IgD-negative memory B cell (primary cell): Measurements from ENCODE around the gene G6PC1. TPM values are rescaled to one million over a fixed set of nuclear protein-coding genes. Genes with fewer than 3 reads are reported as not detected.
"Not testable (repeated sequence)": the region's sequence is repeated elsewhere in the genome, so short reads cannot be mapped to it uniquely, and the experiment has no call there.

Experiments
- H3K27ac Mint-ChIP-seq, 3 donors: one replicate each; pipeline ENCODE4 v1.8.0; 2020 to 2022; ENCODE audit warnings: mild to moderate bottlenecking in 3 of 3, mixed read lengths in 3 of 3, moderate library complexity in 1 of 3
- H3K27me3 Mint-ChIP-seq: one replicate; pipeline ENCODE4 v1.8.0; 2021; ENCODE audit warnings: mixed read lengths
- H3K36me3 Mint-ChIP-seq: one replicate; pipeline ENCODE4 v1.8.0; 2020; ENCODE audit warnings: mild to moderate bottlenecking, mixed read lengths
- H3K4me1 Mint-ChIP-seq, 3 donors: one replicate each; pipeline ENCODE4 v1.8.0; 2020 to 2022; ENCODE audit warnings: mixed read lengths in 3 of 3, mild to moderate bottlenecking in 1 of 3
- H3K4me3 Mint-ChIP-seq, 4 donors: one replicate each; pipeline ENCODE4 v1.8.0; 2020 to 2022; ENCODE audit warnings: mild to moderate bottlenecking in 4 of 4, mixed read lengths in 4 of 4, moderate library complexity in 3 of 4
- H3K9me3 Mint-ChIP-seq, 3 donors: one replicate each; pipeline ENCODE4 v1.8.0; 2020 to 2021; ENCODE audit warnings: mixed read lengths in 3 of 3, mild to moderate bottlenecking in 1 of 3
- polyA plus RNA-seq: library from polyadenylated mRNA; unstranded; fragments of 300-500 nt; fragmentation: Illumina TruSeq; gene quantifications from one replicate; pipeline ENCODE4 v1.2.3, GENCODE V29; 2021

G6PC1 gene
- polyA plus RNA-seq, 1 donor from 2014 or later: not detected

DNA sequence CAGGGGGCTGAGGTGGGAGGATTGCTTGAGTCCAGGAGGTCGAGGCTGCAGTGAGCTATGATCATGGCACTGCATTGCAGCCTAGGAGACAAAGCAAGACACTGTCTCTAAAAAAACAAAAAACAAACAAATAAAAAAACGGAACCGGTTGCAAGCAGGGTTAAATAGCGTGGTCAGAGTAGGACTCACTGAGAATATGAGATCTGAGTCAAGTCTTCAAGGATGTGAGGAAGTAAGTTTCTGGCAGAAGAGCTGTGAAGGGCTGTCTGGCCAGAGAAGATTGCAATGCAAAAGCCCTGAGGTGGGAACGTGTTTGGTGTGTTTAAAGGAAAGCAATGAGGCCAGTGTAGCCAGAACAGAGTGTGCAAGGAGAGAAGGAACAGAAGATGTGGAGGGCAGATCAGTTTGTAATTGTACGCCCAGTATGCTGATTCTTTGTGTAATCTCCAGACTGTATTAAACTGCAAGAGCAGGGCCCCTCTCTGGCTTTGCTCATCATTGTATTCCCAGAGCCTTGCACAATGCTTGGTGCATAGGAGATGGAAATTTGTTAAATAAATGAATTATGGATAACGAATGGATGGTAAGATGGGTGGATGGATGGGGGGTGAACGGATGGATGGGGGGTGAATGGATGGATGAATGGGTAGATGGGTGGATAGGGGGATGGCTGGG is 6.3 kb downstream of the G6PC1 start:
- Mint-ChIP-seq H3K36me3 (no peaks in the 10 kb centered on the region), H3K4me3 (no peak overlapping the region), H3K4me1 (peaks cover 4 to 12% (median 6%) of the 10 kb centered on the region in 3 donors), H3K27me3 (peaks cover 1% of the 10 kb centered on the region), H3K27ac (no peak overlapping the region), H3K9me3 (no peaks in the 10 kb centered on the region)

DNA sequence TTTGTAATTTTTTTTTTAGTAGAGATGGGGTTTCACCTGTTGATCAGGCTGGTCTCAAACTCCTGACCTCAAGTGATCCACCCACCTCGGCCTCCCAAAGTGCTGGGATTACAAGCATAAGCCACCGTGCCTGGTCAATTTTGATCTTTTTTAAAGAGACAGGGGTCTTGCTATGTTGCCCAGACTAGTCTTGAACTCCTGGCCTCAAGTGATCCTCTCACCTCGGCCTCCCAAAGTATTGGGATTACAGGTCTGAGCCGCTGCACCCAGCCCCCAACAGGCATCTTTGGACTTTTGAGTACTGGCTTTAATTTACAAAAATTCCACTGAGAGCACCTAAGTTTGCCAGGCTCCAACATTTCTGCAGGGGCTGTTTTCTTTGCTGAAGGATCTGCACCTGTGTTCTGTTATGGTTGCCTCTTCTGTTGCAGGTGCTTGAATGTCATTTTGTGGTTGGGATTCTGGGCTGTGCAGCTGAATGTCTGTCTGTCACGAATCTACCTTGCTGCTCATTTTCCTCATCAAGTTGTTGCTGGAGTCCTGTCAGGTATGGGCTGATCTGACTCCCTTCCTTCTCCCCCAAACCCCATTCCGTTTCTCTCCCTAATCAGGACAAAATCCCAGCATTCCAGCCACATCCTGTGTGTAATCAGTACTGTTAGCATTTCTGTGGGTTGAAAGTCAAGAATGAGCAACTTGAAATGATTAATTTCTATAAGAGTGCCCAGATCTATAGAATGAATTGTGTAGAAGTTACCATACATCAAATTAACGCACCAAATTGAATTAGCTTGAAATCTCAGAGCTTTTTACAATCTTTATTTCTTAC is 8.5 kb downstream of the G6PC1 start:
- Mint-ChIP-seq H3K27ac (no peak overlapping the region), H3K27me3 (no peaks in the 10 kb centered on the region), H3K9me3 (no peaks in the 10 kb centered on the region), H3K36me3 (no peaks in the 10 kb centered on the region), H3K4me3 (no peak overlapping the region), H3K4me1 (peaks cover 4 to 12% (median 6%) of the 10 kb centered on the region in 3 donors)

GRCh38 chr17:42913522-42913921 is 12.9 kb downstream of the G6PC1 start:
- Mint-ChIP-seq H3K36me3 (no peaks in the 10 kb centered on the region), H3K27ac (no peak overlapping the region), H3K4me1 (peaks cover 0 to 3% (median 3%) of the 10 kb centered on the region in 3 donors), H3K9me3 (no peaks in the 10 kb centered on the region), H3K4me3 (no peak overlapping the region), H3K27me3 (no peaks in the 10 kb centered on the region)

- Mint-ChIP-seq H3K27me3 (no peaks in the 10 kb centered on the region), H3K4me3 (no peak overlapping the region), H3K36me3 (no peaks in the 10 kb centered on the region), H3K27ac (no peak overlapping the region), H3K4me1 (peaks cover 0 to 3% (median 3%) of the 10 kb centered on the region in 3 donors), H3K9me3 (no peaks in the 10 kb centered on the region)
Measured at GRCh38 chr17:42913981-42914617, 13.5 kb downstream of the G6PC1 start.

- H3K4me1 Mint-ChIP-seq, H3K27me3 Mint-ChIP-seq, H3K27ac Mint-ChIP-seq, H3K9me3 Mint-ChIP-seq, H3K4me3 Mint-ChIP-seq, H3K36me3 Mint-ChIP-seq: not testable (repeated sequence)
Measured at GRCh38 chr17:42915288-42915687, 14.7 kb downstream of the G6PC1 start.

GRCh38 chr17:42916388-42917235 is 16.0 kb downstream of the G6PC1 start:
- not testable (repeated sequence) for H3K27me3 Mint-ChIP-seq, H3K4me3 Mint-ChIP-seq, H3K27ac Mint-ChIP-seq, H3K9me3 Mint-ChIP-seq, H3K4me1 Mint-ChIP-seq, H3K36me3 Mint-ChIP-seq

GRCh38 chr17:42917236-42917603 is 16.6 kb downstream of the G6PC1 start:
- H3K27ac Mint-ChIP-seq: no peak overlapping the region
- H3K4me1 Mint-ChIP-seq: no peaks in the 10 kb centered on the region
- H3K36me3 Mint-ChIP-seq: peaks cover 5% of the 10 kb centered on the region
- H3K4me3 Mint-ChIP-seq: no peak overlapping the region
- H3K9me3 Mint-ChIP-seq: no peaks in the 10 kb centered on the region
- H3K27me3 Mint-ChIP-seq: peaks cover 6% of the 10 kb centered on the region

DNA sequence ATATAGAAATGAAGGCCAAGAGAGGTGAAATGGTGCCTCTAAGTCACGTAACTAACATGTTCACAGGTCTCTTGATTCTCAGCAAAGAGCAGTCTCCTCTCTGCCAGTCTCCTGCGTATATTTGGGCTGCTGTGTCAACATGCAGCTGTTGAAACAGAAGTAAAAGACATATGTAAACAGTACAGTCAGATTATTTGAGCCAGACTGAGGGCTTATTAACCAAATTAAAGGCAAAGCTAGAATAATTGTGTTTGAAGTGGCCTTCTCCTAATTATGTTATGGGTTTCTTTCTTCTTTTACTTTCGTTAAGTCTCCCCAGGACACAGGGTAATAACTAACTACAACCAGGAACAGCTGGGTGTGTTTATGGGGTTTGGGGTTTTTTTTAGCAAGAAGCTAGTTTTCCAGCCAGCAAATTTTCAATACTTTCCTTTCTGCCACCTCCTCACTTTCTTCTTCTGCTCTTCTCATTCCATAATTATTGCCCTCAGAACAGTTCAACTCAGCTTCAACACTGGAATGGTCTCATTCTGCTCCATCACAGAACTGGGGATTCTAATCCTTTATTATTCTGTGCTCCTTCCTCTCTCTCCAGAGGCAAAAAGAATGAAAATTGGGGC is 18.4 kb downstream of the G6PC1 start:
- Mint-ChIP-seq H3K27ac (no peak overlapping the region), H3K4me1 (no peaks in the 10 kb centered on the region), H3K27me3 (peaks cover 6% of the 10 kb centered on the region), H3K9me3 (no peaks in the 10 kb centered on the region), H3K36me3 (peaks cover 5% of the 10 kb centered on the region), H3K4me3 (no peak overlapping the region)

DNA sequence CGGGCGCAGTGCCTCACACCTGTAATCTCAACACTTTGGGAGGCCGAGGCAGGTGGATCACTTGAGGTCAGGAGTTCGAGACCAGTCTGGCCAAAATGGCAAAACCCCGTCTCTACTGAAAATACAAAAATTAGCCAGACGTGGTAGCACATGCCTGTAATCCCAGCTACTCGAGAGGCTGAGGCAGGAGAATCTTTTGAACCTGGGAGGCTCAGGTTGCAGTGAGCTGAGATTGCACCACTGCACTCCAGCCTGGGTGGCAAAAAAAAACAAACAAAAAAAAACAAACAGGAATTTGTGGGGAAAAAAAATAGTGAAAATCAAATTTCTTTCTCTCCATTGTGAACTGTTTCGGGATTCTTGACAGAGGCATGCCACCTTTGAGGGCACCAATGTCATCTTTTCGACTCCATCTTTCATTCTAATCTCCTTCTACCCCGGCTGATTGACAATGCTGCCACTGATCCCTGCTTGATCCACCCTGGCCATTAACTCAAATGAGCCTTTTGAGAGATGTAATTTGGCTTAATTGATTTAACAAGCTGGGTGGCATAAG is 19.0 kb downstream of the G6PC1 start:
- H3K4me1 Mint-ChIP-seq, H3K27me3 Mint-ChIP-seq, H3K36me3 Mint-ChIP-seq, H3K4me3 Mint-ChIP-seq, H3K9me3 Mint-ChIP-seq, H3K27ac Mint-ChIP-seq: not testable (repeated sequence)

DNA sequence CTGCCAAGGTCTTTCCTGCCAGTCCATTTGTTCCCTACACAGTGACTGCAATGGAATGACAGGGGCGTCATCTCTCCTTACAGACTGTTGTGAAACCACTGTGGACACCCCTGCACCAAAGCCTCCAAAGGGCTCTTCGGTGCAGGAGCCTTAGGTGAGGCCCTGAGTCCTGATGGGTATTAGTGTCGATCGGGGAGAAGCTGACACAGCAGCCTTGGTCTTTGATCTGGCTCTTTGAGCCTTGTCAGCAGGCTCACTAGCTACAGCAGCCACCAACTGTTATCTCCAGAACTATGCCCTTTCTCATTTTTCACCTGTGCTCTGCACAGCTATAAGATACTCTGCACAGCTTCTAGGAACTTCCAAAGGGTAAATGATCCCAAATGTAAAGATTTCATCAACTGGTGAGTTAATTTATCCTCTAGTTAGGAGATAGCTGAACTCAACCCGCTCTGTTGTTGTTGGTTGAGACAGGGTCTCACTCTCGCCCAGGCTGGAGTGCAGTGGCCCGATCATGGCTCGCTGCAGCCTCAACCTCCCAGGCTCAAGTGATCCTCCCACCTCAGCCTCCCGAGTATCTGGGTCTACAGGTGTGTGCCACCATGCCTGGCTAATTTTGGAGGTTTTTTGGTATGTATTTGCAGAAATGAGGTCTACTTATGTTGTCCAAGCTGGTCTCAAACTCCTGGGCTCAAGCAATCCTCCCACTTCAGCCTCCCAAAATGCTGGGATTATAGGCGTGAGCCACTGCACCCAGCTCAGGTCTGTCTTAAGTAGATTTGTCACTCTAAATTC is 19.7 kb downstream of the G6PC1 start:
- H3K27ac Mint-ChIP-seq: no peak overlapping the region
- H3K27me3 Mint-ChIP-seq: peaks cover 6% of the 10 kb centered on the region
- H3K4me1 Mint-ChIP-seq: no peaks in the 10 kb centered on the region
- H3K36me3 Mint-ChIP-seq: peaks cover 5% of the 10 kb centered on the region
- no peaks in the 10 kb centered on the region for H3K9me3 Mint-ChIP-seq
- H3K4me3 Mint-ChIP-seq: no peak overlapping the region

GRCh38 chr17:42920922-42921321 is 20.3 kb downstream of the G6PC1 start:
- Mint-ChIP-seq H3K27me3 (peaks cover 6% of the 10 kb centered on the region), H3K4me1 (no peaks in the 10 kb centered on the region), H3K9me3 (no peaks in the 10 kb centered on the region), H3K27ac (no peak overlapping the region), H3K4me3 (no peak overlapping the region), H3K36me3 (peaks cover 5% of the 10 kb centered on the region)

DNA sequence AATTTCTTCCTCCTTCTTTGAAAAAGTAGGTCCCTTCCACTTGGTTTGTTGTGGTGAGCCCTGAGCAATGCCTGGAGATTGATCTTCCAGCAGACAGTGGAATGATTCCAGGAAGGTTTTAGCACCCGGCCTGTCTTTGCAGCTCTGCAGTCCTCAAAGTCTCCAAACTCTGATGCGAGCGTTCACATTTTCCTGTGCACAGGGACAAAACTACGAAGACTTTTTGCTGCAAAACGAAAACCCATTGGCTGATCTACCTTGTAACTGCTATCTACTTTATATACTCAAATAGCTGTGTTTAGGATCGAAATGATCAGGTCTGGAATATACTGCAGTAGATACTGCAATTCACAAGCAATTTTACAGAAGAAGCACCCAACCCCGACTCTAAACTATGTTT is 21.7 kb downstream of the G6PC1 start:
- H3K36me3 Mint-ChIP-seq: peaks cover 5% of the 10 kb centered on the region
- H3K4me3 Mint-ChIP-seq: no peak overlapping the region
- no peak overlapping the region for H3K27ac Mint-ChIP-seq
- H3K4me1 Mint-ChIP-seq: no peaks in the 10 kb centered on the region
- no peaks in the 10 kb centered on the region for H3K9me3 Mint-ChIP-seq
- peaks cover 6% of the 10 kb centered on the region for H3K27me3 Mint-ChIP-seq

DNA sequence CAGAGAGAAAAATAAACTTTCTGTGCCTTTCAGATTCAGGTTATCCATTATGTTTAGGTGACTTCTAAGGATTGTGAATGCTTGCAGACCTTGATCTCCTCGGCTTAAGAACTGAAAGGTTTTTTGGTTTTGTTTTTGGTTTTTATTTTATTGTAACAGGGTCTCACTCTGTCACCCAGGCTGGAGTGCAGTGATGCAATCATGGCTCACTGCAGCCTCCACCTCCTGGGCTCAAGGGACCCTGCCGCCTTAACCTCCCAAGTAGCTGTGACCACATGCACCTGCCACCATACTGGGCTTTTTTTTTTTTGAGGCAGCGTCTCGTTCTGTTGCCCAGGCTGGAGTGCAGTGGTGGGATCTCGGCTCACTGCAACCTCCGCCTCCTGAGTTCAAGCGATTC is 22.9 kb downstream of the G6PC1 start:
- H3K27ac Mint-ChIP-seq, H3K4me3 Mint-ChIP-seq, H3K27me3 Mint-ChIP-seq, H3K4me1 Mint-ChIP-seq, H3K9me3 Mint-ChIP-seq, H3K36me3 Mint-ChIP-seq: not testable (repeated sequence)

DNA sequence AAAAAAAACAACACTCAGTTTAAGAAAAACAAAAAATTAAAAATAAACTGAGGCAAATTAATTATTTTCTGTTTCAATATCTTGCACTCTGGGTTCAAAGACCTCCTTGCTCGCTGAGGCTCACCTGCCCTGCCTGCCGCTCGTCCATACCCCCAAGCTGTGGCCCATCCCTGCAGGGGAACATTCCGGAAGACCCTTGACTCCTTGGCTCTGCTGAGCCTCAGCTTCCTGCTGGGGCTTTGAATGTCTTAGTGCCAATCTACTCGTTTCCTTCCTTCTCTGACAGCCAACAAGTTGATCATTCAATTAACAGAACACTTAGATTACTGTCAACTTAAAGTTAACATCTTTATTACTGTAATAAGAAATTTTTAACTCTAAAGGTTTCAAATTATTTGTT is 24.3 kb downstream of the G6PC1 start:
- H3K9me3 Mint-ChIP-seq: no peaks in the 10 kb centered on the region
- no peak overlapping the region for H3K27ac Mint-ChIP-seq
- H3K4me1 Mint-ChIP-seq: peaks cover 0 to 7% (median 4%) of the 10 kb centered on the region in 3 donors
- H3K4me3 Mint-ChIP-seq: no peak overlapping the region
- peaks cover 6% of the 10 kb centered on the region for H3K27me3 Mint-ChIP-seq
- H3K36me3 Mint-ChIP-seq: peaks cover 5% of the 10 kb centered on the region
